ENCODE measurements around the gene UBC. TPM values are rescaled to one million over a fixed set of nuclear protein-coding genes. Genes with fewer than 3 reads are reported as not detected.

The UBC gene
- total RNA-seq, 4 donors from 2014 or later: 1,220 to 2,129 (median 1,369) TPM

DNA sequence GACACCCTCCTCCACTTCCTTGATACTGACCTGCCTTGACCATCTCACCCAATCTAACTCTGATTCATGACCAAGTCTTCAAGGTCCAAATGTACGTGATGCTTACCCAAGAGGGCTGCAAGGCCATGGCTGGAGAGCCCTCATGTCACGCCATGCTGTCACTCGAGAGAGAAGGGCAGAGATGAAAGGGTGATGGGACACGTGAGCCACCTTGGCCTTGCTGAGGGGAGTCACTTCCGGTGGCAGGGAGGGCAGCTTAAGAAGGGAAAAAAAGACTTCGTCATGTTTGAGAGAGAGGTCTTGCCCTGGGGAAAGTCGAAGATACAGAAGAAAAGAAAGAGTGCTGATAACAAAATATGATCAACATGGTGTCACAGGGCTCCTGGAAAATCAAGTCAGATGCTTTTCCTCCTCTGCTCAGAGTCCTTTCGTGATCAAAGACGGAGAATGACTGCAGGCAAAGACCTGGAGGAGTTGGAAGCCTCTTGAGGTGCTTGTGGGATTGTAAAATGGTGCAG is 47.5 kb downstream of the UBC start:
- TF ChIP-seq, protein P1, sequence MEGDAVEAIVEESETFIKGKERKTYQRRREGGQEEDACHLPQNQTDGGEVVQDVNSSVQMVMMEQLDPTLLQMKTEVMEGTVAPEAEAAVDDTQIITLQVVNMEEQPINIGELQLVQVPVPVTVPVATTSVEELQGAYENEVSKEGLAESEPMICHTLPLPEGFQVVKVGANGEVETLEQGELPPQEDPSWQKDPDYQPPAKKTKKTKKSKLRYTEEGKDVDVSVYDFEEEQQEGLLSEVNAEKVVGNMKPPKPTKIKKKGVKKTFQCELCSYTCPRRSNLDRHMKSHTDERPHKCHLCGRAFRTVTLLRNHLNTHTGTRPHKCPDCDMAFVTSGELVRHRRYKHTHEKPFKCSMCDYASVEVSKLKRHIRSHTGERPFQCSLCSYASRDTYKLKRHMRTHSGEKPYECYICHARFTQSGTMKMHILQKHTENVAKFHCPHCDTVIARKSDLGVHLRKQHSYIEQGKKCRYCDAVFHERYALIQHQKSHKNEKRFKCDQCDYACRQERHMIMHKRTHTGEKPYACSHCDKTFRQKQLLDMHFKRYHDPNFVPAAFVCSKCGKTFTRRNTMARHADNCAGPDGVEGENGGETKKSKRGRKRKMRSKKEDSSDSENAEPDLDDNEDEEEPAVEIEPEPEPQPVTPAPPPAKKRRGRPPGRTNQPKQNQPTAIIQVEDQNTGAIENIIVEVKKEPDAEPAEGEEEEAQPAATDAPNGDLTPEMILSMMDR (IDR thresholded peaks at IDR 0.05): no peak
- DNase-seq (ENCODE audit: low spot score) (no peak), ATAC-seq (ENCODE audit: low FRiP score) (no peak)

DNA sequence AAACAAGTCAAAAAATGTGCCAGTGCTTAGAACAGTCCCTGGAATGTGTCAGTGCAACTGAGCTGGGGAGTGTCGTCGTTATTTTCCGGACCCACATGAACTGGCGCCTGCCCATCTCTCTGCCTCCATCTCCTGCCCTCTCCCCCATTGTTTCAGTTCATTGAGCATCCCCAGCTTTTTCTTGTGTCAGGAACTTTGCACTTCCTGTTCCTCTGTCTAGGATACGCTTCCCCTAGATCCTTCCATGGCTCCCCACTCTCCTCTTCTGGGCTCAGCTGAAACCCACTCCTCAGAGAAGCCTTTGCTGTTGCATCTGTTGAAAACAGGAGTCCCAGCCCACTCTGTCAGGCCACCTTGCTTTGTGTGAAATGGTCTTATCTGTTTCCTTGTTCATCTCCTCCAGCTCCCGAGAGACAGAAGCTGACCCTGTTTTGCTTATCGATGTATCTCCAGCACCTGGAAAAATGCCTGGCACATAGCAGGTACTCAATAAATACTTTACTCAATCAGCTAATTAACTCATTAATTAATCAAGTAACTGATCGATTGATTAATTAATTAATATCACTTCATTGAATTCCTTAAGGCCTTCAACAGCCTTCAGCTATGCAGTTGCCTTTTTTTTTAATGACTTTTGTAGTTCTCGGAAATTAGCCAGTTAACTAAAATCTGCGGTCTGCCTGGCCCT is 48.1 kb downstream of the UBC start:
- TF ChIP-seq, protein P1 (IDR thresholded peaks at IDR 0.05): no peak
- ATAC-seq (ENCODE audit: low FRiP score): no peak
- DNase-seq (ENCODE audit: low spot score): no peak

DNA sequence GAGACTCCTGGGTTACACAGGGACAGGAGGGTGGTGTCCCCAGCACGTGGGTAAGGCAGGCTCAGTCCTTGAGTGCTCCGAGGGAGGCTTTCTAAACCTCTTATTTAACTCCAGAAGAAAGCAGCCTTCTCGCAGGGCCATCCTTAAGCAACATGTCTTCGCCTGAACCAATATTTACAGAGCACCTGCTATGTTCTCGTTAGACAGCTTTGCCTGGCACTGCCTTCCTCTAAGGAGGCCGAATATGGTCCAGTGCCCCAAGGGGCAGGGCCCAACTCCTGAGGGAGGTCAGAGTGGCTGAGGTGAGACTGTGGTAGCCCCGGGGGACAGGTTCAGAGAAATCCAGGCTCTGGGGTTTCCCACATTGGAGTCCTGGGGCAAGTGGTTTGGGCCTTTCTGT is 48.7 kb downstream of the UBC start:
- TF ChIP-seq, protein P1 (IDR thresholded peaks at IDR 0.05): no peak
- no peak for DNase-seq (ENCODE audit: low spot score)
- ATAC-seq (ENCODE audit: low FRiP score): no peak

DNA sequence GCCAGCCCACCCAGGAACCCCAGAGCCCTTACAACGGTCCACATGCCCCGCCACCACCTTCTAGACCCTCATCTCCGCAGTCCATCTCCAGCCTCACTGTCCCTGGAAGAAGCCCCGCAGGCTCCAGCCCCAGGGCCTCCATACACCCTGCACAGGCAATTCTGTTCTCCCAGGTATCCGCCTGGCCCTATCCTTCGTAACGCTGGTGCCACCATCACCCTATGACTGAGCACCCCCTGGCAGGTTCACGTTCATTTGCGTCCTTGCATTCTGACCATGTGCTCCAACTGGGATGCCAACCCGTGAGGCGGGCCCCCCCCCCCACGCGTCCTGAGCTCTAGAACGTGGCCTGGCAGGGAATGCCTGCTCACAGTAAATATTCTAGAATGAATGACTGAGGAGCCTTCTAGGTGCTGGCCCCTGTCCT is 50.1 kb downstream of the UBC start:
- DNase-seq (ENCODE audit: low spot score) (no peak), ATAC-seq (ENCODE audit: low FRiP score) (no peak)
- TF ChIP-seq, protein P1 (IDR thresholded peaks at IDR 0.05): no peak

DNA sequence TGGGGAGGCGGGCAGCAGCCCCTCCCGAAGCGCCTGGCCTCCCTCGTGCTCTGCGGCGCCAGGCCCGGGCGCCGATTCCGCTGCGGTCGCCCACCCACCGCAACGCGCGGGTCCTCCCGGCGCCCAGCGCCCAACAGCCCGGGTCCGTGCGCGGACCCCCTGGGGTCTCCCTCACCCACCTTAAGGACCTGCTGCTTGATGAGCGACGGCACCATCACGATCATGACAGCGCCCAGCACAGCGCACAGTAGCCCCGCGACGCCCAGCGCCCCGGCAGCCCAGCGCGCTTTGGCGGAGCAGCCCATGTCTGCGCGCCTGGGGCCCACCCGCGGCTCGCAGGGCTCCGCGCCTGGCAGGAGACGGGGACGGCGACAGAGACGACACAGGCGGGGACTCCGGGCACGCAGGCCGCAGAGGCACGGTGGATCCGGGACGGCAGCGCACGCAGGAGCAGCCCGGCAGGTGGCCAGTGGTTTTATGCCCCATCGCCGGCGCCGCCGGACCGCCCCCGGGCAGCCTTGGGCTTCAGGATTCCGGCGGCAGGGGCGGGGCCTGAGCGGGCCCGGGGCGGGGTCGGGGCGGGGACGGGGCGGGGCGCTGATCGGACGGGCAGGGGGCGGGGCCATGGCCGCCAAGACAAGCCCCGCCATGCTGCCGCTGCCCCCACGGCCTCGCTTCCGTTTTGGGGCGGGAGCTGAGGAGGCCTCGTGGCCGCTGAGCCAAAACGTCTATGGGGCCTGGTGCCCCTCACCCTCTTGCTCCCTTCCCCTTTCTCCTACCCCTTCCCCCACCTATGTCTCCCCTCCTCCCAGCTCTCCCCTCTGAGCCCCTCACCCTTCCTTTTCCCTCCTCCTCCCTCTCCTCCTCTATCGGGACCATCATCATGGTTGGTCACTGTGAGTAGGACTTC is 50.8 kb downstream of the UBC start, which contains the start of gene SCARB1:
TSS of gene SCARB1 (minus strand) at position 449 of the 910 bp plus-strand sequence. CDS start at position 305, 144 bp downstream.
- DNase-seq (ENCODE audit: low spot score) (no peak), ATAC-seq (ENCODE audit: low FRiP score) (peak; percentile 90)
- TF ChIP-seq, protein P1 (IDR thresholded peaks at IDR 0.05): no peak

DNA sequence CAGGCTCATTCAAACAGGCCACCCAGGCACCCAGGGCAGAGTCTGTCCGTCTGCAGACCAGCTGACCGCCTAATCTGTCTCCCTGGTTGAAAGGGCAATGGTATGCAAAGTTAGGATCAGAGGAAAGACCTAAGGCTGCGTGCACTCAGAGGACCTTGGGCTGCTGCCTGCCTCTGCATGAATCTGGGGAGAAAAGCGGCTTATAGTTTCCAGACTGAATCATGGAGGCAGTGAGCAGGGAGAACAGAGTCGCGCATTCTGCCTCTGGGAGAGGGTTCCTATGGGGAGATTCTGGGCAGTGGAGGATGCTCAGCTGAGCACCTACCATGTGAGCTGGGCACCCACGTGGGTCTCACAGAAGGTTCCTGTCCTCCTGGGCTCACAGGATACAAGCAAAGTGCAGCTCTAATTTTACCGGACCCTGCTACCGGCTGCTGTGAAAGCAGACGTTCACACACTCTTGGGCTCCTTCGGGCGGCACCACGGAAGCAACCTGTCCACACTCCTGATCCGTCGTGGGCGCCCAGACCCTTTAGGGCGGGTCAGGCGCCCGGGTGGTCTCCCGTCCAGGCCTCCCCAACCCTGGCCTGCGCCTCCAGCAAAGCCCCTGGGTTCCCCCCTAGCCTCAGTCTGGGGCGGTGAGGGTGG is 51.6 kb downstream of the UBC start:
- TF ChIP-seq, protein P1 (IDR thresholded peaks at IDR 0.05): no peak
- DNase-seq (ENCODE audit: low spot score): no peak
- ATAC-seq (ENCODE audit: low FRiP score): peak; percentile 22
